CD14-positive monocyte (primary cell): Measurements from ENCODE around the gene SPDYE3. TPM values are rescaled to one million over a fixed set of nuclear protein-coding genes. Genes with fewer than 3 reads are reported as not detected.
"Not testable (repeated sequence)": the region's sequence is repeated elsewhere in the genome, so short reads cannot be mapped to it uniquely, and the experiment has no call there.

Experiments used
- DNase-seq, 3 donors: peaks; one replicate each; pipeline ENCODE4 v3.0.0-alpha.2; 2011 to 2022
- H2AFZ ChIP-seq: 2 replicates; pipeline ENCODE4 v1.6.0; 2012; ENCODE audit warnings: mild to moderate bottlenecking, low read depth, low read length, inconsistent platforms; ENCODE audit not compliant: insufficient read depth, poor library complexity, severe bottlenecking
- H3K27ac ChIP-seq, 2 donors: 1 replicate in 1 of 2; 2 replicates in 1 of 2; pipeline ENCODE4 v1.5.1; 2012 to 2013; ENCODE audit warnings: low read length in 2 of 2, control low read depth in 1 of 2, inconsistent platforms in 1 of 2, low read depth in 1 of 2, mild to moderate bottlenecking in 1 of 2
- H3K27me3 ChIP-seq, 2 donors: one replicate each; pipeline versions ENCODE4 v1.6.0 to v1.6.1; 2011 to 2013; ENCODE audit warnings: low read length in 2 of 2; ENCODE audit not compliant: control insufficient read depth in 2 of 2, insufficient read depth in 2 of 2
- H3K36me3 ChIP-seq, 2 donors: replicated peaks in 1 of 2; 1 replicate in 1 of 2; 2 replicates in 1 of 2; pipeline versions ENCODE4 v1.5.1 to v1.6.1; 2012 to 2013; ENCODE audit warnings: low read length in 2 of 2, control low read depth in 1 of 2, inconsistent platforms in 1 of 2, mild to moderate bottlenecking in 1 of 2; ENCODE audit not compliant: insufficient read depth in 2 of 2, control insufficient read depth in 1 of 2
- H3K4me1 ChIP-seq, 2 donors: 1 replicate in 1 of 2; 2 replicates in 1 of 2; pipeline versions ENCODE4 v1.5.1 to v1.6.1; 2012 to 2013; ENCODE audit warnings: low read length in 2 of 2, control low read depth in 1 of 2, inconsistent platforms in 1 of 2, mild to moderate bottlenecking in 1 of 2, moderate library complexity in 1 of 2; ENCODE audit not compliant: insufficient read depth in 2 of 2, control insufficient read depth in 1 of 2
- H3K4me2 ChIP-seq: replicated peaks from 2 replicates; pipeline ENCODE3; 2012; ENCODE audit warnings: low read length, moderate library complexity, mild to moderate bottlenecking; ENCODE audit not compliant: poor library complexity, severe bottlenecking; ENCODE audit errors: extremely low read depth
- H3K4me3 ChIP-seq, 3 experiments: fragments of 200-600 bp in 1 of 3; sonication (generic) in 1 of 3; replicated peaks in 1 of 3; 1 replicate in 2 of 3; 2 replicates in 1 of 3; pipeline ENCODE4 v1.5.1; 2011 to 2013; ENCODE audit warnings: low read length in 3 of 3, mild to moderate bottlenecking in 3 of 3, control low read depth in 2 of 3, low read depth in 2 of 3, inconsistent platforms in 1 of 3, moderate library complexity in 1 of 3
- H3K79me2 ChIP-seq: 2 replicates; pipeline ENCODE4 v1.6.0; 2012; ENCODE audit warnings: mild to moderate bottlenecking, control low read depth, inconsistent platforms, low read length, moderate library complexity; ENCODE audit not compliant: insufficient read depth
- H3K9ac ChIP-seq: 2 replicates; pipeline ENCODE4 v1.6.0; 2017; ENCODE audit warnings: low read length, mild to moderate bottlenecking; ENCODE audit not compliant: insufficient read depth, poor library complexity, severe bottlenecking
- H3K9me3 ChIP-seq, 2 donors: replicated peaks in 1 of 2; 1 replicate in 1 of 2; 2 replicates in 1 of 2; pipeline versions ENCODE4 v1.5.1 to v1.6.1; 2012 to 2013; ENCODE audit warnings: low read length in 2 of 2, control low read depth in 1 of 2; ENCODE audit not compliant: control insufficient read depth in 1 of 2, insufficient read depth in 1 of 2
- H4K20me1 ChIP-seq: 2 replicates; pipeline ENCODE4 v1.6.0; 2012; ENCODE audit warnings: mild to moderate bottlenecking, low read length, control low read depth, moderate library complexity; ENCODE audit not compliant: insufficient read depth
- H3K27ac Mint-ChIP-seq, 7 donors: one replicate each; pipeline ENCODE4 v1.8.0; 2020; ENCODE audit warnings: mild to moderate bottlenecking in 7 of 7, mixed read lengths in 7 of 7, moderate library complexity in 6 of 7, inconsistent platforms in 2 of 7
- H3K27me3 Mint-ChIP-seq, 3 donors: one replicate each; pipeline ENCODE4 v1.8.0; 2021 to 2022; ENCODE audit warnings: low read depth in 3 of 3, mild to moderate bottlenecking in 3 of 3, mixed read lengths in 3 of 3, moderate library complexity in 3 of 3, inconsistent platforms in 1 of 3
- H3K36me3 Mint-ChIP-seq, 2 donors: one replicate each; pipeline ENCODE4 v1.8.0; 2020; ENCODE audit warnings: mixed read lengths in 2 of 2, inconsistent platforms in 1 of 2, mild to moderate bottlenecking in 1 of 2
- H3K4me1 Mint-ChIP-seq: one replicate; pipeline ENCODE4 v1.8.0; 2020; ENCODE audit warnings: mild to moderate bottlenecking, mixed read lengths
- H3K4me3 Mint-ChIP-seq, 2 donors: one replicate each; pipeline ENCODE4 v1.8.0; 2020; ENCODE audit warnings: mild to moderate bottlenecking in 2 of 2, mixed read lengths in 2 of 2, moderate library complexity in 1 of 2
- H3K9me3 Mint-ChIP-seq, 7 donors: one replicate each; pipeline ENCODE4 v1.8.0; 2020 to 2022; ENCODE audit warnings: mixed read lengths in 7 of 7, mild to moderate bottlenecking in 6 of 7, moderate library complexity in 6 of 7, inconsistent platforms in 2 of 7
- WGBS: methylation state at CpG from one replicate; pipeline ENCODE4 v1.1.5; 2013; ENCODE audit warnings: missing lambda C conversion rate; ENCODE audit not compliant: insufficient coverage; 5-methylcytosine and 5-hydroxymethylcytosine counted together
- intact Hi-C, 2 donors: fragments of 100-400 bp; cut with micrococcal nuclease; formaldehyde crosslinking; loops; one replicate each; pipeline versions ENCODE4 v1.15.0 to v1.15.1; 2023
- polyA plus RNA-seq, 3 donors: library from polyadenylated mRNA; depleted of rRNA in 1 of 3; unstranded in 2 of 3; stranded (reverse) in 1 of 3; fragments of 300-500 nt in 2 of 3; fragments of >200 nt in 1 of 3; fragmentation: Illumina TruSeq in 2 of 3; gene quantifications; 1 replicate in 2 of 3; 2 replicates in 1 of 3; pipeline ENCODE4 v1.2.3, GENCODE V29; 2012 to 2021
- TF ChIP-seq, protein P1 (sequence below): fragments of 200-600 bp; IDR thresholded peaks from one replicate; pipeline ENCODE4 v1.8.0; 2022; ENCODE audit warnings: antibody characterized with exemption, mild to moderate bottlenecking

The SPDYE3 gene
- polyA plus RNA-seq, 3 donors, result 0.58 to 1.2 TPM; not detected in 1

DNA sequence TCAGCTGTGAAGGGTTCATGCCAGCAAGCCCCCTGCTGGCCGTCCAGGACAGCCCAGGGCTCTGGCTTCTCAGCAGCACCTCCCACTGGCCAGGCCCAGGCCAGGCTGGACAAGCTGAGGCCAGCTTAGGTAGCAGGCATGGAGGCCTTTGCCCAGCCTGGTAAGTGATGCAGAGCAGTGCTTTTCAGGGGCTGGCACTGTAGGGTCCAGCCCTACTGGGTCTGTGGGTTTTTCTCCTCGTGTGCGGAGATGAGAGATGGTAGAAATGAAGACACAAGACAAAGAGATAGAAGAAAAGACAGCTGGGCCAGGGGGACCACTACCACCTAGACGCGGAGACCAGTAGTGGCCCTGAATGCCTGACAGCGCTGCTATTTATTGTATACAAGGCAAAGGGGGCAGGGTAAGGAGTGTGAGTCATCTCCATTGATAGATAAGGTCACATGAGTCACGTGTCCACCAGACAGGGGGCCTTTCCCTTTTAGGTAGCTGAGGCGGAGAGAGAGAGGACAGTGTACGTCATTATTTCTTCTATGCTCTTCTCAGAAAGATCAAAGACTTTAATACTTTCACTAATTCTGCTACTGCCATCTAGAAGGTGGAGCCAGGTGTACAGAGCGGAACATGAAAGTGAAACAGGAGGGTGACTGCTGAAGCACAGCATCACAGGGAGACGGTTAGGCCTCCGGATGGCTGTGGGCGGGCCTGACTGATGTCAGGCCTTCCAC lies 37.2 kb downstream of the SPDYE3 start:
- not testable (repeated sequence) for H3K27me3 ChIP-seq, H4K20me1 ChIP-seq, H3K9me3 Mint-ChIP-seq, H3K9ac ChIP-seq, H3K4me3 ChIP-seq, H3K9me3 ChIP-seq, H3K27me3 Mint-ChIP-seq, H3K4me1 ChIP-seq, H2AFZ ChIP-seq, H3K4me2 ChIP-seq
- TF ChIP-seq, protein P1, sequence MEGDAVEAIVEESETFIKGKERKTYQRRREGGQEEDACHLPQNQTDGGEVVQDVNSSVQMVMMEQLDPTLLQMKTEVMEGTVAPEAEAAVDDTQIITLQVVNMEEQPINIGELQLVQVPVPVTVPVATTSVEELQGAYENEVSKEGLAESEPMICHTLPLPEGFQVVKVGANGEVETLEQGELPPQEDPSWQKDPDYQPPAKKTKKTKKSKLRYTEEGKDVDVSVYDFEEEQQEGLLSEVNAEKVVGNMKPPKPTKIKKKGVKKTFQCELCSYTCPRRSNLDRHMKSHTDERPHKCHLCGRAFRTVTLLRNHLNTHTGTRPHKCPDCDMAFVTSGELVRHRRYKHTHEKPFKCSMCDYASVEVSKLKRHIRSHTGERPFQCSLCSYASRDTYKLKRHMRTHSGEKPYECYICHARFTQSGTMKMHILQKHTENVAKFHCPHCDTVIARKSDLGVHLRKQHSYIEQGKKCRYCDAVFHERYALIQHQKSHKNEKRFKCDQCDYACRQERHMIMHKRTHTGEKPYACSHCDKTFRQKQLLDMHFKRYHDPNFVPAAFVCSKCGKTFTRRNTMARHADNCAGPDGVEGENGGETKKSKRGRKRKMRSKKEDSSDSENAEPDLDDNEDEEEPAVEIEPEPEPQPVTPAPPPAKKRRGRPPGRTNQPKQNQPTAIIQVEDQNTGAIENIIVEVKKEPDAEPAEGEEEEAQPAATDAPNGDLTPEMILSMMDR, result peak; percentile 88
- Mint-ChIP-seq H3K27ac (peak overlapping the region; percentile 79 to 94 (median 90)), H3K4me3 (peak overlapping the region; percentile 37 to 65), H3K4me1 (peaks cover 12% of the 10 kb centered on the region), H3K36me3 (peaks cover 60 to 73% of the 10 kb centered on the region in 2 donors)
- peaks cover 47 to 61% of the 10 kb centered on the region in 2 donors for H3K36me3 ChIP-seq
- intact Hi-C loops, result loop anchor here (5.0 to 10.0 kb wide), 2 partner anchors 58 to 70 kb away; no protein-coding TSS in a partner anchor
- peak overlapping the region; percentile 27 to 40 for H3K27ac ChIP-seq
- peak; percentile 42 to 81 (median 55) for DNase-seq
- WGBS, result 100% methylated on average over 3 of the region's 13 CpGs
- H3K79me2 ChIP-seq, result peaks cover 25% of the 10 kb centered on the region

- TF ChIP-seq, protein P1, result peak; percentile 15
- Mint-ChIP-seq H3K4me1 (peaks cover 12% of the 10 kb centered on the region), H3K4me3 (peak overlapping the region in 1 of 2 donors; percentile 65), H3K36me3 (peaks cover 61 to 75% of the 10 kb centered on the region in 2 donors), H3K27ac (peak overlapping the region in 5 of 7 donors; percentile 79 to 94 (median 90))
- no CpG with 5 or more reads among the region's 5 CpGs for WGBS
- H3K27me3 Mint-ChIP-seq, H3K4me2 ChIP-seq, H3K9me3 ChIP-seq, H2AFZ ChIP-seq, H3K4me1 ChIP-seq, H4K20me1 ChIP-seq, H3K27me3 ChIP-seq, H3K9me3 Mint-ChIP-seq, H3K27ac ChIP-seq, H3K4me3 ChIP-seq, H3K9ac ChIP-seq: not testable (repeated sequence)
- H3K36me3 ChIP-seq, result peaks cover 52 to 66% of the 10 kb centered on the region in 2 donors
- peak; percentile 53 to 61 (median 60) for DNase-seq
- intact Hi-C loops, result loop anchor here (5.0 to 10.0 kb wide), 2 partner anchors 57 to 70 kb away; no protein-coding TSS in a partner anchor
- H3K79me2 ChIP-seq, result peaks cover 25% of the 10 kb centered on the region
Observed at GRCh38 chr7:100345288-100345672, 37.8 kb downstream of the SPDYE3 start.
